WERI-Rb-1 (cell line): ENCODE measurements around the gene HECTD2.
A peak's percentile ranks its signal among the peaks of the same experiment; 100 is the strongest.
"Not testable (repeated sequence)": the region's sequence is repeated elsewhere in the genome, so short reads cannot be mapped to it uniquely, and the experiment has no call there.

ENCODE experiments used
- DNase-seq: peaks from one replicate; pipeline ENCODE4 v3.0.0-alpha.2; 2020
- H3K27ac ChIP-seq: fragments of 250-450 bp; sonication (Bioruptor Pico); 2 replicates; pipeline ENCODE4 v1.5.1; 2020; ENCODE audit warnings: mild to moderate bottlenecking, moderate library complexity
- H3K27me3 ChIP-seq: fragments of 250-450 bp; sonication (Bioruptor Pico); 2 replicates; pipeline ENCODE4 v1.5.1; 2021; ENCODE audit warnings: mild to moderate bottlenecking, low read depth, moderate library complexity; ENCODE audit not compliant: insufficient read depth, severe bottlenecking
- H3K36me3 ChIP-seq: fragments of 250-450 bp; sonication (Bioruptor Pico); 2 replicates; pipeline ENCODE4 v1.5.1; 2020; ENCODE audit warnings: mild to moderate bottlenecking, moderate library complexity
- H3K4me3 ChIP-seq: 2 replicates; pipeline ENCODE4 v1.5.1; 2011; ENCODE audit warnings: low read depth, mild to moderate bottlenecking, control low read depth, low read length
- H3K9me3 ChIP-seq: fragments of 250-450 bp; sonication (Bioruptor Pico); 2 replicates; pipeline ENCODE4 v1.5.1; 2021; ENCODE audit warnings: mild to moderate bottlenecking, moderate library complexity; ENCODE audit not compliant: severe bottlenecking
- CTCF ChIP-seq: IDR thresholded peaks from 2 replicates; pipeline ENCODE4 v1.5.1; 2011; ENCODE audit warnings: low read depth, mild to moderate bottlenecking, control low read depth, inconsistent platforms, low read length

The HECTD2 gene

GRCh38 chr10:91369978-91370589 is 40.1 kb upstream of the HECTD2 start:
- H3K9me3 ChIP-seq, result peaks cover 13% of the 10 kb centered on the region
- H3K27me3 ChIP-seq, H3K36me3 ChIP-seq, H3K27ac ChIP-seq, H3K4me3 ChIP-seq: not testable (repeated sequence)
- peak; percentile 18 for DNase-seq
- TF ChIP-seq CTCF, result peak; percentile 63

GRCh38 chr10:91374052-91374451 is 36.1 kb upstream of the HECTD2 start:
- Histone ChIP-seq H3K4me3 (no peak overlapping the region), H3K27me3 (no peaks in the 10 kb centered on the region), H3K36me3 (no peaks in the 10 kb centered on the region), H3K27ac (no peak overlapping the region), H3K9me3 (peaks cover 11% of the 10 kb centered on the region)
- no peak for TF ChIP-seq CTCF
- no peak for DNase-seq

- no peak for TF ChIP-seq CTCF
- Histone ChIP-seq H3K4me3 (no peak overlapping the region), H3K36me3 (no peaks in the 10 kb centered on the region), H3K27ac (no peak overlapping the region), H3K27me3 (no peaks in the 10 kb centered on the region), H3K9me3 (peaks cover 5% of the 10 kb centered on the region)
- no peak for DNase-seq
Observed at GRCh38 chr10:91378061-91378460, 32.1 kb upstream of the HECTD2 start.

- H3K9me3 ChIP-seq, result no peaks in the 10 kb centered on the region
- no peak for DNase-seq
- no peak overlapping the region for H3K4me3 ChIP-seq
- no peak for TF ChIP-seq CTCF
- no peaks in the 10 kb centered on the region for H3K27me3 ChIP-seq
- no peak overlapping the region for H3K27ac ChIP-seq
- H3K36me3 ChIP-seq, result no peaks in the 10 kb centered on the region
Observed at GRCh38 chr10:91380873-91381256, 29.3 kb upstream of the HECTD2 start.

GRCh38 chr10:91381257-91381891 is 28.8 kb upstream of the HECTD2 start:
- TF ChIP-seq CTCF, result no peak
- Histone ChIP-seq H3K27me3 (no peaks in the 10 kb centered on the region), H3K9me3 (no peaks in the 10 kb centered on the region), H3K4me3 (no peak overlapping the region), H3K27ac (no peak overlapping the region), H3K36me3 (no peaks in the 10 kb centered on the region)
- DNase-seq, result no peak
